Stimulated activated CD8-positive, alpha-beta memory T cell treated with anti-CD3 and anti-CD28 coated beads, Interleukin-7, amount 100 ng/mL, for 24 hours (primary cell): ENCODE measurements around the gene RAP1GAP.
"Not testable (repeated sequence)": the region's sequence is repeated elsewhere in the genome, so short reads cannot be mapped to it uniquely, and the experiment has no call there.

Experiments used
- DNase-seq: peaks from one replicate; pipeline ENCODE4 v3.0.0-alpha.2; 2020; ENCODE audit warnings: low read depth

Gene RAP1GAP

DNA sequence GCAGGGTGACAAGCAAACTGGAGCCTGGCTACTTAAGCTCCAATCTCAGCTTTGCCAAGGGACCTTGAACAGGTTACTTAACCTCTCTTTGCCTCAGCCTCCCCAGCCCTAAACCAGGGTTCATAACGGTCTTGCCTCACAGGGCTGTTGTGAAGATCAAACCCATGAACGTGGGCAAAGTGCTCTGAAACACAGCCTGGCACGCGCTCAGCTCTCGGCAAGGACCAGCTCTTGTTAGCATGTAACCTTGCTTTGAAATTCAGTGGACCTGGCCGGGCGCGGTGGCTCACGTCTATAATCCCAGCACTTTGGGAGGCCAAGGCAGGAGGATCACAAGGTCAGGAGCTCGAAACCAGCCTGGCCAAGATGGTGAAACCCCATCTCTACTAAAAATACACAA lies 24.8 kb downstream of the RAP1GAP start:
- no peak for DNase-seq

DNA sequence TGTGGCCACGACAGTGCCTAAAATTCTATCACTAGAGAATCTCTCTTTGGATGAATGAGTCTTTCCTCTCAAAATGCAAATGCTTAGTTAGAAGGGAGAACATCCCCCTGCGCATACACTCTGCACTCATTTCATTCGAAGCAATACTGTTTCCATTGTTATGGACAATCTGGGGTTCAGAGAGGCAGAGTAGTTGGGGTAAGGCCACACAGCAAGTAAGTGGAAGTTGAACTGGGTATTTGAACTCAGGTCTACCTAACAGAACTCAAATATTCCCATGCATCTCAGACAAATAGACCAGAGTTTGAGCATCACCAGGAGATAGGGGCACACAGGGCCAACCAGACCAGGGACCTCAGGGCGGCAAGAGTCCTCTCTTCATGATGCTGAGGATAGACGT lies 25.5 kb downstream of the RAP1GAP start:
- no peak for DNase-seq

DNA sequence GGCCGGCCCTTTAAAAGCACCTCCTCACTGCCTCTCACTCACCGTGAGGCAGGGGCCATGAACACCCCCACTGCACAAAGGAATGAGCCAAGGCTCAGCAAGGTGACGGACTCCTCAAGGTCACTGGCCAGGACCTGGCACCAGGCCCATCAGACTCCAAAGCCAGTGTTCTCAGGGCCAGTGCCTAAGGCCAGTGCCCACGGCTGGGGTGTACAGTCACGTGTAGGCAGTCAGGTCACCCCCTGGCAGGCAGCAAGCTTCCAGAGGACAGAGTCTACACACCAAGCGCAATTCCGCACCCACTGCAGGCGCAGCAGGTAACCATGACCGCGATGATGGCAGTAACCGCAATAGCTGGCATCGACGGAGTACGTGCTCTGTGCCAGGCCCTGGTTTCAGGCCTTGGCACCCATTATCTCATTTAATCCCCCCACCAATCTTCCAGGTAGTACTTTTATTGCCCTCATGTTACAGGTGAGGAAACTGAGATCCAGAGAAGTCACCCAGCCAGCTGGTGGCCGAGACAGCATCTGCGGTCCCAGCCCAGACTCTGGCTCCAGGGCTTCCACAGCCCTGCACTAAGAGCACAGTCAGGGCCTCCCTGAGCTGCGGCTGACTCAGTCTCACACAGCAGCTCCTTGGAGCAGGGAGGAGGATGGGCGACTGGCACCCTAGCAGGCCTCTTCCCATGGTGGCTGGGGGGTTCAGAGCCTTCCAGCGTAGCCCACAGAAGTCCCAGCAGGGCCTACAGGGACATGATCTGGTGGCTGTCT lies 27.0 kb downstream of the RAP1GAP start:
- no peak for DNase-seq

DNA sequence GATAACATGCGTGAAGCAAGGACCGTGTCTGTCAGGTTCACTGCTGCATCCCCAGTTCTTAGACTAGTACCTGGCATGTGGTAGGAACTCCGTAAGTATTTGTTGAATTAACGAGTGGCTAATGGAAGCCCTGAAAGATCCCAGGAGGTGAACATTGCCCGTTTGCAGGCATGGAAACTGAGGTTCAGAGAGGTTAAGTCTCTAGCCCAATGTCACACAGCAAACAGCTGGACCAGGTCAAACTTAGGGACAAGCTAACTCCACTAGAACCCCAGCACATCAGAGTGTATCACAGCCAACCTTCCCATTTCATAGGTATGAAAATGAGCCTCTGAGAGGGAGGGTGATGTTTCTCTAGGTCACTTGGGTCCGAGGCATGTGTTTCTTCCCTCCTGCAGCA lies 27.6 kb downstream of the RAP1GAP start:
- no peak for DNase-seq

DNA sequence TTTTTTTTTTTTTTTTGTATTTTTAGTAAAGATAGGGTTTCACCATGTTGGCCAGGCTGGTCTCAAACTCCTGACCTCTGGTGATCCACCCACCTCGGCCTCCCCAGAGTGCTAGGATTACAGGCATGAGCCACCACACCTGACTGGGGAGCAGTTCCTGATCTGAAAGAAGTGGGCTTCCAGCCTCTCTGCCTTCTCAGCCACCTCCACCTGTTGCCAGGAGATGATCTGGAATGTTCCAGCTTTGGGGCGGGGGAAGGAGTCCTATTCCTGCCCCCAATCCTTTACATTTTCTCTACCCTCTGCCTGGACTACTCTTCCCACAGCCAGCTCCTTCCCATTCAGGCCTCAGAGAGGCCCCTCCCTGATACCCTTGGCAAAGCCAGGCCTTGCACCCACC lies 28.1 kb downstream of the RAP1GAP start:
- no peak for DNase-seq

DNA sequence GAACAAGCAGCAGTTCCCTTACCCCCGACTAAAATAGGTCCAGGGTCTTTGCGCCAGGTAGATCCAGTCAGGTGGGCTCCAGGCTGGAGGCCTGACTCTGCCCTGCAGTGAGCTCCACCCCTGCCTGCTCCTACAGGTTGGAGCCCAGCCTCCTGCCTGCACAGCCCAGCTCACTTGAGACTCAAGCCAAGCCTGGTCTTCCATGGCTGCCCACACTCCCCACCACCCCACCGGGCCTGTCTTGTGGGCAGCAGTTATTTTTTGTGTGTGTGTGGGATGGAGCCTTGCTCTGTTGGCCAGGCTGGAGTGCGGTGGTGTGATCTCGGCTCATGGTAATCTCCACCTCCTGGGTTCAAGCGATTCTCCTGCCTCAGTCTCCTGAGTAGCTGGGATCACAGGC lies 28.5 kb downstream of the RAP1GAP start:
- DNase-seq, result no peak

DNA sequence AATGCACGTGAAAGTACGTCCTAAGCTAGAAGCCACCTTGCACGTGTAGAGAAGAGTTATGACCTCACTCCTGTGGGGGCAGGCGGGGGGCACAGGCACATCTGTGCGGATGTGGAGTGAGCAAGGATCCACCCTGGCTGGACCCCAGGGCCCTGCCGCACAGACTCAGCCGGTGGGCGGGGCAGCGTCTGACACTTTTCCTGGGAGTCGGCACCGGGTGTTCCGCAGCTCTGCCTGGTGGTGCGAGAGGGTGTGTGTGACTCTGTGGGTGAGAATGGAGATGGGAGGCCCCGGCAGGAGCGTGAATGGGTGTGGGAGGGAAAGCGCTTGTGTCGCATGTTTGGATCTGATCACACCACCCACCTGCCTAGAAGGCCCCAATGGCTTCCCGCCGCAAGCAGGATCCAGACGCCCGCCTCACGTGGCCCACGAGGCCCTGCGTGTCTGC lies 29.5 kb downstream of the RAP1GAP start:
- no peak for DNase-seq

DNA sequence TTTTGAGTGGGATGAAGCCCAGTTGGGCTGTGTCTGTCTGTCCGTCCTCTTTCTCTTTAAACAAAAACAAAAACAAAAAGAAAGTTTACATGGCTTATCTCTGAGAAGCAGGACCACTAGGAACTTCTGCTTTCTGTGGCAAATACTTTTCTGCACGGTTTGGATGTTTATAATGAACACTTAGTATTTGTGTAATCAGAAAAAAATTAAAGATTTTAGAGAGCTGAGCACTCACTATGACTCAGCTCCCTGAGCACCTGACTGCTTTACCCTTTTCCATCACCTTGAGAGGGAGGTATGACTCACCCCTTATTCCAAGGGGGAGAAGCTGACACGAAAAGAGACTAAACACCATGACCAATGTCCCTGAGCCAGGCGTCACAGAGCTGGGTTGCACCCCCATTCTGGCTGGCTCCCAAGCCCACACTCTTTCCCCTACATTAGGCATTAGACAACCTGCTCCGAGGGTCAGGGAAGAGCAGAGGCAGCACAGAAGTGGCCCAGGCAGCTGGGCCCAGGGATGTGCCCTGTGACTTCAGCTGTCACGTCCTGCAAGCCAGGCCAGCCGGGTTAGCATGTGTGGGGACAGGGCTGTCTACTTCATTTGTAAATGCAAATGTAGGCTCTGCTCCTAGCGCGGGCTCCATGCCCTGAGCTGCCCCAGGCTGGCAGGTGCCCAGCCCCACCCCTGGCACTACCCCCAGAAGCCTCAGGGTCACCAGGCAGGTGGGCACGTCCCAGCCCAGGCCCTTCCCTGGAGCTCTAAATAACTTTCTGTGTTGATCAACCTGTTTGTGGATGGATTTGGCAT lies 30.4 kb downstream of the RAP1GAP start:
- no peak for DNase-seq

DNA sequence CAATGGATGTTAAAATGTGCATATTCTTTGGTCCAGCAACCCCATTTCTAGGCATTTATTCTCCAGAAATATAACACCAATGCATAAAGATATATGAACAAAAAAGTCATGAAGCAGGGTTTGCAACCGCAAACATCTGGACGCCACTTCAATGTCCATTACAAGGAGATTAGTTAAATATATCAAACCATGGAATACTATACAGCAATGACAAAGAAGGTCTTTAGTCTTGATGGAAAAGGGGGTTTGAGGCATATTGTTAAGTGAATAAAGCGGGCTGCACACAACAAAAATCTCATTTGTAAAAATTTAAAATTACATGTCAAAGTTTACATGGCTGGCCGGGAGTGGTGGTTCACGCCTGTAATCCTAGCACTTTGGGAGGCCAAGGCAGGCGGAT lies 31.6 kb downstream of the RAP1GAP start:
- no peak for DNase-seq

DNA sequence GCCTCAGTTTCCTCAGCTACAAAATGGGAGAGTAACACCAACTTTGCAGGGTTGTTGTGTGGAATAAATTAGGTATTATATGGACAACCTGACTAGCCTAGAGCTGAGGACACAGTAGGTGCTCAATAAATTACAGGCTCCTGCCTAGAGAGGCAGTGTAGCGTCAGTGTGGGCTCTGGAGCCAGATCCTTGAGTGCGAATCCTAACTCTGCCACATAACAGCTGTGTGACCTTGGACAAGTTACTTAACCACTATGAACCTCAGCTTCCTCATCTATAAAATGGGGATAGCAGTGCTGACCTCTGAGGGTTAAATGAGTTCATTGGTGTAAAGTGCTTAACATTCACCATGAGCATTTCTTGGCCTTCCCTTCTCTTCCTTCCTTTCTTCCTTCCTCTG lies 33.1 kb downstream of the RAP1GAP start:
- DNase-seq, result no peak

DNA sequence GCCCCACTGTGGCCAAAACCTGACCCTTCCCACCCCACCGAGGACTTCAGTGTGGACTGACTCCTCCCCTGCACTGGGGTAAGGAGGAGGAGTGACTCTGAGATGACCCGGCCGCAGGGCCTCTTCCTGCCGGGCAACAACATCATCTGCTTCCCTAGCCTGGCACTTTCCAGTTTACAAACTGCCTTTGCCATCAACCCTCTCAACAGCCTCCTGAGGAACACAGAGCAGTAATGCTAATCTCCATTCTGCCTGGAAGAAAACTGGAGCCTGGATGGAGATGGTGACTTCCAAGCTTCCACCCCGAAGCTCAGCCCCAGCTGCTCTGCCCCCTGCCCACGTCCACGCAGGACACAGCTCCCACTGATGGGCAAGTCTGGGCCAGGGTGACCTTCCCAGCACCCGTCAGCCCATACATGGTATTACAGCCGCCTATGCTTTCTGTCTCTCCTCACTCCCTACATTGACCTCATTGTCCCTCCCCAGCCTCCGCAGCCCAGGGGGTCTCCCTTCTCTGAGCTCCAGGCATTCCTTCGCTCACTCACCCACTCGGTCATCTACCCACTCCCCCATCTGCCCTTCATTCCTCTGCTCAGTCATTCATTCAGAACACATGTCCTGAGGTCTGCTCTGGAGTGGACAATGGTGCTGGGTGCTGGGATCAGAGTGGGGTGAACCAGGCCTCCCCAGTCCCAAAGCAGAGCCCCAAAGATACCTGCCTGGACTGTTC lies 34.2 kb downstream of the RAP1GAP start:
- no peak for DNase-seq

DNA sequence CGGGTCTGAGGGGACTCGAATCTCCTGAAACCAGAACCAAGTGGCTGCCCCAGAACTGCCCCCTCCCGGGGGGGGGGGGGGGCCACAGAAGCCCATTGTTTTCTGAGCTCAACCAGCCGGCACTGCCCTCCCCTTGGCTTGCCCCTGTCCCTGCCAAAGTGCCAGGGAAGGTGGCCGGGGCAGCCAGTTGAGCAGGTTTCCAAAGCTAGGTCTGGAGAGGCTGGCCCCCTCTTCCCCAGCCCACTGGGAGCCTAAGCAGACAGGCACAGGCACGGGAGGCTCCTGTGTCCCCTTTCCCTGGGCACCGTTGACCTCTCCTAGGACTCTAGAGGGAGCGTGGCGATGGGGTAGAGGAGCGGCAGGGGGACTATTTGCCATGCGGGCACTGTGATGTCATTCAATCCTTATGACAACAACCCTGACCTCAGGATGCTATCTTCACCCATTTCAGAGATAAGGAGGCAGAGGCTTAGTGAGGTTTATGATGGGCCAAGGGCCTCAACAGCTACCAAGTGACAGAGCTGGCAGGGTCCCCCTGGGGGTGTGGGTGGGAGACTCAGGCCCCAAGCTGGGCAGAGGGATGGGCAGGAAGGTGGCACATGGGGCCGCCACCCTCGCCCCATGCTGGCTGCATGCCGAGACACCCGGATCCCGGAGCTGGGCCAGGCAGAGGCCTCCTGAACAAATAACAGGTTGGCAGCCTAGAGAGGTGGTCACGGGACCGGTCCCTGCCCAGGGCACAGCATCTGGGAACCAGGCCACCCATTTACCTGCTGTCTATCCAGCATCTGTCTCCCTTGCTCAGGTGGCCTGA lies 35.0 kb downstream of the RAP1GAP start:
- DNase-seq, result no peak

DNA sequence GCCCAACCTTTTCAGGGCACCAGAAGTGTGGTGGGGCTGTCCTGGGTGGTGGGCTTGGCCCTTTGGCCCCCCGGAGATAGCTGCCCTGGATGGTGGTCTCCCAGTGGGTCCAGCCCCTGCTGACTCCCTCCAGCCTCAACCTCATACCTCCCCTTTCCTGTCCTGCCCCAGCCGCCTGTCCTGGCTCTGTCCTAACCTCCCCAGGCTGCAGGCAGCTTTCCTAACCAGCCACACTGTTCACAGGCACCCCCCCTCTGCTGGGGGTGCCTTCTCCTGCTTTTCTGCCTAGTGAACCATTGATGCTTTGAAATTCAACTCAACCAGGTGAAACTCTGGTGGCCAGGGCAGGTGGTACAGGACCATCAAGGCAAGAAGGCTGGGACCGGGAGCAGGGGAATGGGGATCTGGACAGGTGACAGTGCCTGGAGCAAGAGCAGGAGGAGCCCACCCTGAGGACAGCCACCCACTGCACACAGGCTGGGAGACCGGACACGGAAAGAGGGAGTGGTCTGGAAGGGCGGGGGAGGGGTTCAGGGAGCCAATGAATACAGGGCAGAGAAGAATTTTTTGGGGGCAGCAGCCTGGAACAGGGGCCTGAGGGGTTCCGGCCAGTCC lies 35.9 kb downstream of the RAP1GAP start:
- DNase-seq, result no peak

DNA sequence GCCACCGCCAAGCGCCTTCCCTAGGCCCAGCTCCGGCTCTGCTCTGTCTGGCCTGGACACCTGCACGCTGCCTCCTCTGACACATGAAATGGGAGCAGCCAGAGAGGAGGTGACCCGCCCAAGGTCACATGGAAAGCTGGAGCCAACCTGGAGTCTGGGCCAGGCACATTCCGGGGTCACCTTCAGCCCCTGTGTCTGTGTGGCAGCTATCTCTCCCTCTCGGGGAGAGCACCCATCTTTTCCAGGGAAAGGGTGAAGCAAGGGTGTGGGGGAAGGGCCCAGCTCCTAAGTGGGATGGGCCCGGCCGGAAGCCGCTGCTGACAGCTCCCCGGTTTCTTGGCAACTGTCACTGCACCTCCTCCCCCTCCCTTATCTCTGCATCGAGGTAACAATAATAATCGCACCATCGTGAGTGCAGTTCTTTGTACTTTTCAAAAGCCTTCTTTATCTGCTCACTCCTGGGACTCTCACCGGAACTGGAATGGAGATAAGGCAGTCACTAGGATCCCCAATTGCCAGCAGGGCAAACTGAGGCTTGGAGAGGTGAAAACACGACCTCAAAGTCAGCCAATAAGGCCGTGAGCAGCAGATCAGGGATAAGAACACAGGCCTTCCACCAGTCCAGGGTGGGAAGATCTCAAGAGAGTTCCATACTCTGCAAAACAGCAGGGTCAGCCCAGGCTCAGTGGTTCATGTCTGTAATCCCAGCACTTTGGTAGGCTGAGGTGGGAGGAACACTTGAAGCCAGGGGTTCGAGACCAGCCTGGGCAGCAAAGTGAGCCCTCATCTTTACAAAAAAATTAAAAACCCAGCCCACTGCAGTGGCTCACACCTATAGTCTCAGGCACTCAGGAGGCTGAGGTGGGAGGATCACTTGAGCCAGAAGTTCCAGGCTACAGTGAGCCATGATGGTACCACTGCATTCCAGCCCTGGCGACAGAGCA lies 36.9 kb downstream of the RAP1GAP start:
- no peak for DNase-seq

DNA sequence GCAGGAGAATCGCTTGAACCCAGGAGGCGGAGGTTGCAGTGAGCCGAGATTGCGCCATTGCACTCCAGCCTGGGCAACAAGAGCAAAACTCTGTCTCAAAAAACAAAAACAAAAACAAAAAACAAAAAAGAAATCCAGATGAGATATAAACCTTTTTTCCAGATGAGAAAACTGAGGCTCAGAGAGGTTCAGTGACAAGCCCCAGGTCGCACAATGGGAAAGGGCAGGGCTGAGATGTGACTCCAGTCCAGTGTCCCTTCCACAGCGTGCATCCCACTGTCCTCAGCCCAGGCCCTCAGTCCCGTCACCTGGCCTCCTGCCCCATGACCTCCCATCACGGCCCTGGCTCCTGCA lies 37.6 kb downstream of the RAP1GAP start:
- DNase-seq, result not testable (repeated sequence)

DNA sequence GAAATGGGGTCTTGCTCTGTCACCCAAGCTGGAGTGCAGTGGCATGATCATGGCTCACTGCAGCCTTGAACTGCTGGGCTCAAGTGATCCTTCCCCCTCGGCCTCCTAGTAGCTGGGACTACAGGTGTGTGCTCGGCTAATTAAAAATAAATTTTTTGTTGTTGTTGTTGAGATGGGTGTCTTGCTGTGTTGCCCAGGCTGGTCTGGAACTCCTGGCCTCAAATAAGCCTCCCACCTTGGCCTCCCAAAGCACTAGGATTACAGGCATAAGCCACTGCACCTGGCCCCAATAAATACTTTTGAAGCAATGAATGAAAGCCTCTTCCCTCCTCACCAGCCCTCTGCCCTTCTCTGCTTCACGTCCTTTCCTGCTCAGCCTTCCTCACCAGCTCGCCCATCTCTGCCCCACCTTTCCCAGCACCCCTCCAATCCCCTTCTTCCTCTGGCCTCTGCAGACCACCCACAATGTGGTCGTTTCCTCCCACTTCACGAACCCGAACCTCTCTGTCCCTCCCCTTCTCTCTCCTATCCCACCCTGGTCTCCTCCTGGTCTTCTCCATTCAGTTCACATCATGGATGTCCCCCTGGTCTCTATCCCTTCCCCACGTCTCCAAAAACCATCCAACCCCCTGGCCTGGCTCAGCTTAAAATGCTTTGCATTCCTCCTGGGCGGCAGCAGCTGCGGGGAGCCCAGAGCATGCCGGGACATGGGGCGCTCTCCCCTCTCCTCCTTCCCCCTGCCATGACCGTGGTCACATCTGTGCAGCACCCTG lies 38.4 kb downstream of the RAP1GAP start:
- no peak for DNase-seq

DNA sequence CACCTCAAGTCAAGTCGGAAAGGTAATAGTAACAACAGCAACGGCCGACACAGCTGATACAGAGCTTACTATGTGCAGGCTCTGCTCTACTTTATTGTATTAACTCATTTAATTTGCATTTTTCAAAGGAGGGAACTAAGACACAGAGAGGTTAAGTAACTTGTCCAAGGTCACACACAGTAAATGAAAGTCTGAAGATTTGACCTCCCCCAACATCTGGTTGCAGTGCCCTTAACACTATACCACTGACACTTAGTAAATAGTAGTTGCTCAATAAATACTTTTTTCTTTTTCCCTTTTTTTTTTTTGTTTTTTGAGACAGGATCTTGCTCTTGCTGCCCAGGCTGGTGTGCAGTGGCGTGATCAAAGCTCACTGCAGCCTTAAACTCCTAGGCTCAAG lies 39.2 kb downstream of the RAP1GAP start:
- DNase-seq, result no peak

DNA sequence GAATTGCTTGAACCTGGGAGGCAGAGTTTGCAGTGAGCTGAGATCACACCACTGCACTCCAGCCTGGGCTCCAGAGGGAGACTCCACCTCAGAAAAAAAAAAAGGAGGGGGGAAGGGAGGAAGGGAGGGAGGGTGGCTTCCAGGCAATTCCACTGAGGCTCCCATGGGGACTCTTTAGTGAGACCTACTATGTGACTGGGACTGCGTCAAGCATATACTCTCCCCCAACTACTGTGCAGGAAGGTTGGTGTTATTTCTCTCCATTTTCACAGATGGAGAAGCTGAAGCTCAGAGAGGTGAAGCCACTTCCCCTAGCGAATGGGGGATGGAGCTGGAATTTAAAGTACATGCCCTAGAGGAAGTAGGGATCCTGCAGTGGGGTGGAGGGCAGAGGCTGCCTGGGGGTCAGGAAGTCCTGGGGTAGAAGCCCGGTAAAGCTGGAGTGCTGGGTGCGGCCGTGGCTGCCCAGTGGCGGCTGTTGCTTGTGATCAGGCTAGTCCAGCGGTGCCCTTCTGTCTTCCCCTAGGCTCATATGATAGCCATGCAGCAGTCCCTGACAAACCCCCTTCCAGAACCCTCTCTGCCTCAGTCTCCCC lies 40.3 kb downstream of the RAP1GAP start:
- DNase-seq, result no peak

DNA sequence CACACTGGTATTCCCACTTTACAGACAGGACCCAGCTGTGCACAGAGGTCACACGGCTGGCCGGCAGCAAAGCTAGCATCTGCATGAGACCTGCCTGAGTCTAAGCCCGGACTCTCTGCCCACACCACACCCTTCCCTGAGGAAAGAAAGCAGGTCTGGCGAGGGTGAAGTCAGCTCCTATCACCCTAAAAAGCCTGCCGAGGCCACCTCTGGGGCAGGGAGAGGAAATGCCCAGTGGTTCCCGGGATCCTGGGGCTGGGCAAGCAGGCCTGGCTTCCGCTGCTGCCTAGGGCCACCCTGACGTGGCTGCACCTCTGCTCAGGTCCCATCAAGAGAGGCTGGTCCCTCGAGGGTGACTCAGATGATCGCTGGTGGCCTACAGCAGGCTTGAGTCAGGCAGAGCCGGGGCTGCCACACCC lies 42.2 kb downstream of the RAP1GAP start:
- no peak for DNase-seq
